Measurements from ENCODE around the gene SON.

SON gene

DNA sequence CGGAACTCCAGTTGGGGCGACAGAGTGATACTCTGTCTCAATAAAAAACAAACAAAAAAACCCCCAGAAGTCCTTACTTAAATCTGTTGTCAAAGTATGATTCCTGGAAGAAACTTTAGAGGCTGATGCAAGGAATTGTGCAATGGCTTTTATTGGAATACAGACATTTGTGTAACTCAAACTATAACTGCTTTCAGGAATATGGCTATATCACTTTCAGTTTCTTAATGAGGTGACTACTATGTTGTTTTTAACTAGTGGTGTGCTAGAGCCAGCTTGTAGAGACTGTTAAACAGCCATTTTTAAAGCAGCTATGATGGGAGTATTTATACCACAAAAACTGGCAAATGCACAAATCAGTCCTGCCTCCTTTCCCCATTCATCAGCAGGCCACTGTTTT is 28.6 kb upstream of the SON start:
- no peaks in the 10 kb centered on the region for H3K4me1 ChIP-seq (ENCODE audit: control insufficient read depth, insufficient read depth, low read length)
- H3K27ac ChIP-seq (ENCODE audit: extremely low read depth, low read depth, low read length), result no peak overlapping the region
- TF ChIP-seq ZNF2 (tag by site-specific recombination; IDR thresholded peaks at IDR 0.05), result no peak
- TF ChIP-seq ZNF514 (tag by site-specific recombination; IDR thresholded peaks at IDR 0.05), result no peak
- TF ChIP-seq ZNF544 (tag by site-specific recombination; IDR thresholded peaks at IDR 0.05), result no peak
- TF ChIP-seq ZNF274 (IDR thresholded peaks at IDR 0.05; ENCODE audit: low read length), result no peak
- no peak for TF ChIP-seq ZNF274 (tag by site-specific recombination; IDR thresholded peaks at IDR 0.05; ENCODE audit: borderline replicate concordance)
- no peak for TF ChIP-seq ZNF555 (tag by site-specific recombination; conservative IDR thresholded peaks at IDR 0.05)
- TF ChIP-seq TCF7L2 (IDR thresholded peaks at IDR 0.05; ENCODE audit: borderline replicate concordance, low read depth, low read length), result no peak
- no peak for TF ChIP-seq ZNF837 (tag by site-specific recombination; IDR thresholded peaks at IDR 0.05)
- no peak for TF ChIP-seq MYNN (tag by site-specific recombination; IDR thresholded peaks at IDR 0.05; ENCODE audit: borderline replicate concordance)
- no peak for TF ChIP-seq ZNF132 (tag by site-specific recombination; IDR thresholded peaks at IDR 0.05; ENCODE audit: borderline replicate concordance)
- TF ChIP-seq ZNF121 (tag by site-specific recombination; IDR thresholded peaks at IDR 0.05), result no peak
- TF ChIP-seq, protein P1, sequence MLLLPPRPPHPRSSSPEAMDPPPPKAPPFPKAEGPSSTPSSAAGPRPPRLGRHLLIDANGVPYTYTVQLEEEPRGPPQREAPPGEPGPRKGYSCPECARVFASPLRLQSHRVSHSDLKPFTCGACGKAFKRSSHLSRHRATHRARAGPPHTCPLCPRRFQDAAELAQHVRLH (tag by site-specific recombination; IDR thresholded peaks at IDR 0.05), result no peak
- no peak for TF ChIP-seq ZFP69B (tag by site-specific recombination; IDR thresholded peaks at IDR 0.05)
- TF ChIP-seq, protein P2, sequence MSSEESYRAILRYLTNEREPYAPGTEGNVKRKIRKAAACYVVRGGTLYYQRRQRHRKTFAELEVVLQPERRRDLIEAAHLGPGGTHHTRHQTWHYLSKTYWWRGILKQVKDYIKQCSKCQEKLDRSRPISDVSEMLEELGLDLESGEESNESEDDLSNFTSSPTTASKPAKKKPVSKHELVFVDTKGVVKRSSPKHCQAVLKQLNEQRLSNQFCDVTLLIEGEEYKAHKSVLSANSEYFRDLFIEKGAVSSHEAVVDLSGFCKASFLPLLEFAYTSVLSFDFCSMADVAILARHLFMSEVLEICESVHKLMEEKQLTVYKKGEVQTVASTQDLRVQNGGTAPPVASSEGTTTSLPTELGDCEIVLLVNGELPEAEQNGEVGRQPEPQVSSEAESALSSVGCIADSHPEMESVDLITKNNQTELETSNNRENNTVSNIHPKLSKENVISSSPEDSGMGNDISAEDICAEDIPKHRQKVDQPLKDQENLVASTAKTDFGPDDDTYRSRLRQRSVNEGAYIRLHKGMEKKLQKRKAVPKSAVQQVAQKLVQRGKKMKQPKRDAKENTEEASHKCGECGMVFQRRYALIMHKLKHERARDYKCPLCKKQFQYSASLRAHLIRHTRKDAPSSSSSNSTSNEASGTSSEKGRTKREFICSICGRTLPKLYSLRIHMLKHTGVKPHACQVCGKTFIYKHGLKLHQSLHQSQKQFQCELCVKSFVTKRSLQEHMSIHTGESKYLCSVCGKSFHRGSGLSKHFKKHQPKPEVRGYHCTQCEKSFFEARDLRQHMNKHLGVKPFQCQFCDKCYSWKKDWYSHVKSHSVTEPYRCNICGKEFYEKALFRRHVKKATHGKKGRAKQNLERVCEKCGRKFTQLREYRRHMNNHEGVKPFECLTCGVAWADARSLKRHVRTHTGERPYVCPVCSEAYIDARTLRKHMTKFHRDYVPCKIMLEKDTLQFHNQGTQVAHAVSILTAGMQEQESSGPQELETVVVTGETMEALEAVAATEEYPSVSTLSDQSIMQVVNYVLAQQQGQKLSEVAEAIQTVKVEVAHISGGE (tag by site-specific recombination; conservative IDR thresholded peaks at IDR 0.05; ENCODE audit: low read depth), result no peak
- TF ChIP-seq ZNF266 (tag by site-specific recombination; IDR thresholded peaks at IDR 0.05; ENCODE audit: low read depth), result no peak
- TF ChIP-seq OVOL3 (tag by site-specific recombination; IDR thresholded peaks at IDR 0.05), result no peak
- no peak for TF ChIP-seq ZBTB44 (tag by site-specific recombination; IDR thresholded peaks at IDR 0.05)
- TF ChIP-seq GLI4 (tag by site-specific recombination; IDR thresholded peaks at IDR 0.05), result no peak
- TF ChIP-seq, protein P3, sequence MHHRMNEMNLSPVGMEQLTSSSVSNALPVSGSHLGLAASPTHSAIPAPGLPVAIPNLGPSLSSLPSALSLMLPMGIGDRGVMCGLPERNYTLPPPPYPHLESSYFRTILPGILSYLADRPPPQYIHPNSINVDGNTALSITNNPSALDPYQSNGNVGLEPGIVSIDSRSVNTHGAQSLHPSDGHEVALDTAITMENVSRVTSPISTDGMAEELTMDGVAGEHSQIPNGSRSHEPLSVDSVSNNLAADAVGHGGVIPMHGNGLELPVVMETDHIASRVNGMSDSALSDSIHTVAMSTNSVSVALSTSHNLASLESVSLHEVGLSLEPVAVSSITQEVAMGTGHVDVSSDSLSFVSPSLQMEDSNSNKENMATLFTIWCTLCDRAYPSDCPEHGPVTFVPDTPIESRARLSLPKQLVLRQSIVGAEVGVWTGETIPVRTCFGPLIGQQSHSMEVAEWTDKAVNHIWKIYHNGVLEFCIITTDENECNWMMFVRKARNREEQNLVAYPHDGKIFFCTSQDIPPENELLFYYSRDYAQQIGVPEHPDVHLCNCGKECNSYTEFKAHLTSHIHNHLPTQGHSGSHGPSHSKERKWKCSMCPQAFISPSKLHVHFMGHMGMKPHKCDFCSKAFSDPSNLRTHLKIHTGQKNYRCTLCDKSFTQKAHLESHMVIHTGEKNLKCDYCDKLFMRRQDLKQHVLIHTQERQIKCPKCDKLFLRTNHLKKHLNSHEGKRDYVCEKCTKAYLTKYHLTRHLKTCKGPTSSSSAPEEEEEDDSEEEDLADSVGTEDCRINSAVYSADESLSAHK (tag by site-specific recombination; IDR thresholded peaks at IDR 0.05), result no peak
- no peak overlapping the region for H3K4me3 ChIP-seq (ENCODE audit: low read depth, low read length)
- no peaks in the 10 kb centered on the region for H3K9me3 ChIP-seq (ENCODE audit: control insufficient read depth, insufficient read depth, low read depth, low read length)
- ChIA-PET CTCF (interaction anchor here (0.6 kb wide), 1 partner anchor 800 kb away, joined by 3 read pairs; no protein-coding TSS in a partner anchor), POLR2A (no interaction called here)
- peaks cover 90 to 96% of the 10 kb centered on the region in 2 experiments for H3K36me3 ChIP-seq (ENCODE audit: control insufficient read depth in 2 of 2, insufficient read depth in 1 of 2, low read length in 2 of 2)

Measured in HEK293 (cell line).